GM21423 (cell line): ENCODE results near the gene TMEM175.
"Not testable (repeated sequence)": the region's sequence is repeated elsewhere in the genome, so short reads cannot be mapped to it uniquely, and the experiment has no call there.

Experiments used
- ATAC-seq: cut with Tn5 transposase; IDR thresholded peaks from one replicate; pipeline ENCODE4 v1.9.1; 2021; ENCODE audit warnings: mild to moderate bottlenecking, moderate library complexity; ENCODE audit not compliant: unreplicated experiment

Gene TMEM175

DNA sequence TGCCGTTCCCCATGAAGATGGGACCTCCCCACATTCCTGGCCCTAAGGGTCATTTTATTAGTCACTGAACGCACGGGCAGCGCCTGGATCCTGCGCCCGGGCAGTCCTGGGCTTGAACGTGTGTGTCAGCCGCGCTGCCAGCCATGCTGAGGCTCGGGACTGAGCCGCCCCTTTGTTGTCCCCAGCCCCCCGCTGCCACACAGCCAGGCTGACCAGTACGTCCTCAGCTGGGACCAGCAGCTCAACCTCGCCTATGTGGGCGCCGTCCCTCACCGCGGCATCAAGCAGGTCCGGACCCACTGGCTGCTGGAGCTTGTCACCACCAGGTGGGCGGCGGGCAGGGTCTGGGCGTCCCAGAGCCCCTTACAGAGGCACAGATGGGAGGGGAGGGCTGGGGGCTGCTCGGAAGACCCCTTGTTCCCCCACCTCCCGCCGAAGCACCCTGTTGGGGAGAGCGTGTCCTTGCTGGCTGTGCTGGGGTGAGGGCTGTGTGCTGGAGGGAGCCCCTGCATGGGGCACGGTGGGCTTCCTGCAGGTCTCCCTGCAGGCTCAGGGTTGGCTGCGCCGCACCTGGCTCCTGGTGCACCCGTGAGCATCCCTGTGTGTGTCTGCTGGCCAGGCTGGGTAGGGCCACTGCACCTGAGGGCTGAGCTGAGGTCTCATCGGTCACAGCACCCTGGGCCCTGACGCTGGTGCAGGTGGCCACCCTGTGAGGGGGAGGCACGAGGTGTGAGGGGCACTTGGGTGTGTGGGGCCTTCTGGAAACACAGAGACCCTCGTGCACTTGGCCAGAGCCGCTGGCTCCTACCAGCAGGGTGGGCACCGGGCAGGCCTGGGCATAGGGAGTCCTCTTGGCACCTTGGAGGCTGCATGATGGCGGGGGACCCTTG, 55.6 kb downstream of the TMEM175 start:
- ATAC-seq: no peak

DNA sequence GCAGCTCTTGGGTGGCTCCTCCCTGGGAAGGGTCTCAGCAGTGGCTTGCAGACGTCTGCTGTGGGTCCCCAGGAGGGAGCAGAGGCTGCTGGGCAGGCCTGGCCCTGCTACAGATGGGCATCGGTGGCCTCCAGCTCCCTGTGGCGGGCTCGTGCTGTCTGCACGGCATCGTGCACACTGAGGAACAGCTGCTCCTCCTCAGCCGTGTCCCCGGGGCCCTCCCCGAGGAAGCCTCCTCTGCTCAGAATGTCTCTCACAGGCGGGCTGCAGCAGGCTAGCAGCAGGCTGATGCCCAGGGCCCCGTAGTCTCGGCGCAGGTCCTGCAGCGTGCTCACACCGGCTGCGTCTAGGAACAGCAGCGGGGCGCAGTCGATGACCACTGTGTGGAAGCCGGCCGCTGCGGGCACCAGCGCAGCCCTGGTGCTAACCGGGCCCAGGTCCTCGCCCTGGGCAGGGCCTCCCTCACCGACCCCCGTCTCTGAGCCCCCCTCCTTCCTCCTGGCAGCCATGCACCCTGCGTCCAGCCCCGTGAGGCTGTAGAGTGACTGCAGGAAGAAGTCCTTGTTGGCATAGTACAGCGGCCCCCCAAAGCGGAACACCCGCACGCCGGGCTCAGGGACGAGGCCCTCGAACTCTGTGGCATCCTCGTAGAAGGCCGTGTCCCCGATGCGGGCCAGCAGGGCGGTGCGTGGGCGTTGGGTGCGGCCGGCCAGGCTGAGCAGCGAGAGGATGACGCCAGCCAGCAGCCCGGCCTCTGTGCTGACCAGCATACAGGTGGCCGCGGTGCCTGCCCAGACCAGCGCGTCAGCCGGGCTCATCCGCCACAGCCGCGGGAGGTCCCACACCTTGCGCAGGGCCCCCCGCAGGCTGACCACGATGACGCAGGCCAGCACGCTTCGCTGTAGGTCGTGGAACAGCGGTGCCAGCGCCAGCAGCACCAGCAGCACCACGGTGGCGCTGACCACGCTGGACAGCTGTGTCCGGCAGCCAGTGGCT, 56.8 kb downstream of the TMEM175 start:
- no peak for ATAC-seq

DNA sequence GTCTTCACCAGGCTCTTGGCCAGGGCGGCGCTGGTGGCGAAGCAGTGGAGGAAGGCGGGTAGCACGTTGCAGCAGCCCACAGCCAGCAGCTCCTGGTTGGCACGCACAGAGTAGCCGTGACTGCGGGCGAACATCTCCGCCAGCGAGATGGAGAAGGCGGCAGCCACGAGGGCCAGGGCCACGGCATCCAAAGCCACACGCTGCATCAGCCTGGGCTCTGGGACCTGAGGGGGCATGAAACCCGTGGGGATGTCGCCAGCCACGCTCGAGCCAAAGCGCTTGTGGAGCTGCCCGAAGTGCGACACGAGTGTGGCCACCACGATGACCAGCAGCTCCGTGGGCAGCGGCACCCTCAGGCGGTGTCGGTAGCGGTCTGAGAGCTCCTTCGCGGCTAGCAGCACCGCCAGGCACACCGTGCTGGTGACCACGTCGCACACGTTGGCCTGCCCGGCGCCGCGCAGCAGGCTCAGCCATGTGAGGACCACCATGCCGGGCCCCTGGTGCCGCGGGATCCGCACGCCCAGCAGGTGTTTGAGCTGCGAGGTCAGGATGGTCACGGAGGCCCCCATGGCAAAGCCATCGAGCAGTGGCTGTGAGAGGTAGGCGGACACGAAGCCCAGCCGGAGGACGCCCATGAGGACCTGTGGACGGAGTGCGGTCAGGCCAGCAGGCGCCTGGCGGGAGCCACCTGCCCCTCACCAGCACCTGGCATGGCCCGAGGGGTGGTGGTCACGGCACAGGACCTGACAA, 57.6 kb downstream of the TMEM175 start:
- no peak for ATAC-seq

DNA sequence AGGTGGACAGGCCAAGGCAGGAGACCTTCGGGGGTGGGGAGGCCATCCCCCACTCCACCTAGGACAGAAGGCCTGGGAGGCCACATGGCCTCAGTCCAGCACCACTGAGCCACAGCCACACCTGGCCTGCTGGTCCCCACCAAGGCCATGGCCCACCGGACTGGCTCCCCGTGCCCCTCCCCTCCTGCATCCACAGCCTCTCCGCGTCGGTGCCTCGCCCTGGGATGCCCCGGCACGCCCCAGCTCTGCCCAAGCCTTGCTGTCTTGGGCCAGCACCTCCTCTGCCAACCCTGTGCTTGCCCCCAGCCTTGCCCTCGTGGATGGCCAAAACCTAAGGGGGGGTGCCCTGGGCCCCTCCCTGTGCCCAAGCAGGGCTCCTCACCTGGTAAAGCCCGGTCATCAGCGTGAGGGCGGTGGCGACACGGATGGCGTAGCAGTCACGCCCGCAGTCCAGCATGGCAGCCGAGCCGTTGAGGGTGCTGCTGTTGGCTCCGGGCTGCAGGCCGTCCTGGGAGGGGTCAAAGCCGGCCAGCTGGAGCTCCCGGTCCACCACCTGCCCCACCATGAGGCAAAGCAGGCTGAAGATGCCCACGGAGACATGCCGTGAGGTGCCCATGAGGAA, 58.6 kb downstream of the TMEM175 start:
- no peak for ATAC-seq

DNA sequence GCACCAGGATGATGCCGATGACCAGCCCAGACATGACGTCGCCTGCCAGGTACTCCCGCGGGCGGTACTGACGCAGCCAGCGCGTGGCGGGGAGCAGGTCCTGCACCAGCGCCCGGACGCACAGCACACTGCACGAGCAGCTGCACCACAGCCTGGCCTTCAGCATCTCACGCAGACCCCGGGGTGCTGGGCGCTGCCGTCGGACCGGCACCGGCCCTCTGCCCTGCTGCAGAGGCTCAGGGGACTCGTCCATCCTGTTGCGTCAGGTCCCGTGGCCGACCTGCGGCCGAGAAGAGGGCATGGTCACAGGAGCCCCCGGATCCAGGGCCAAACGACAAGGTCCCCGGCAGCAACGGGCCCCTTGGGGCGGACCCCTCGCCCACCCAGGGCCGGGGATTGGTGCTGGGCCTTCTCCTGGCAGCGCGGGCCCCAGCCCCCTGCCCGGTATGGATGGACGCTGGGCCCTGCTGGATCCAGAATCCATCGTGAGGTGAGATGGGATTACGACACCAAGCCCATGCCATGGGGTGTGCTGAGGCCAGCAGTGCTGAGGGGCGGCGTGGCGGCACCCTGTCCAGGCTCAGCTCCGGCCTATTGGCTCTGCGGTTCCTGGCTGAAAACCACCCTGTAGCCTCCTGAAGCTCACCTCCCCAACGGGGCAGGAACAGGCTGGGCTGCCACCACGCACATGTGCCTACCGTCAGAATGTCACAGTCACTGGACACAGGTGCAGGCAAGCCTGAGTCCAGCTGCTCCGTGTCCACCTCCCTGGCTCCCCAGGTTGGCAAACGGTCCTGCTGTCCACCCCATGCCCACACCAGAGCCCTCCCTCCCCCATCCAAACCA, 59.4 kb downstream of the TMEM175 start:
- ATAC-seq: no peak

DNA sequence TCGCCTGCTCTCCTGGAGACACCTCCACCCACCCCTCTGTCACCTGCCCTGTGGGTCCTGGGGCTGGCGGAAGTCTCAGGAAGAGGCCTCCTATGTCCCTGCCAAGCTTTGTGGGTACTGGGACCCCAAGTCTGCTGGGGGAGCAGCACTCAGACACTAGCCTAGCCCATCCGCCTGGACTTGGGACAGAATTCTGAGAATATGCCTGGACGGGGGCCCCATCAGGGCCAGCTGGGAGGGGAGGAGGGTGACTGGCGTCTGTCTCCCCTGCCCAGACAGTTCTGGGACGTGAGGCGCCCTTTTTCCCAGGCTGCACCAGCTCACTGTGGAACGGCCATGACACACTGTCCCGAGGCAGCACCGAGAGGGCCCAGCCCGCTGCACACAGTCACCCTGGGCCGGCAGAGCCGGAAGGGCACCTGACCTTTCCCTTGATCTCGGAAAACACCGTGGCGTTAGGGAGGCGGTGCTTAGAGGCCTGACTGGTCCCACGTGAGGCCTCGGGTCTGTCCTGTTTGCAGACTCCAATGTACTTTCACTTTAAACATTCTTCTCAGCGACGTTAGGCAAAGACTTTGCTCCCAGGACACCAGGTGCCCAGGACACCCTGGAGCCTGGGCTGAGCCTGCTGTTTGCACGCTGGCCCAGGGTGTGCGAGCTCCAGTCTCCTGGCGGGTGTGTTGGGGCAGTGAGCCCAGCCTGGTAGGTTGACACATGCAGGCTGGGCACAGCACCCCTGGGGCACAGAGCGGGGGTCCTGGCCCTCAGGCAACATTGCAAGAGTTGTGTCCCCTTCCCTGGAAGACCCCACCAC, 60.2 kb downstream of the TMEM175 start:
- no peak for ATAC-seq

DNA sequence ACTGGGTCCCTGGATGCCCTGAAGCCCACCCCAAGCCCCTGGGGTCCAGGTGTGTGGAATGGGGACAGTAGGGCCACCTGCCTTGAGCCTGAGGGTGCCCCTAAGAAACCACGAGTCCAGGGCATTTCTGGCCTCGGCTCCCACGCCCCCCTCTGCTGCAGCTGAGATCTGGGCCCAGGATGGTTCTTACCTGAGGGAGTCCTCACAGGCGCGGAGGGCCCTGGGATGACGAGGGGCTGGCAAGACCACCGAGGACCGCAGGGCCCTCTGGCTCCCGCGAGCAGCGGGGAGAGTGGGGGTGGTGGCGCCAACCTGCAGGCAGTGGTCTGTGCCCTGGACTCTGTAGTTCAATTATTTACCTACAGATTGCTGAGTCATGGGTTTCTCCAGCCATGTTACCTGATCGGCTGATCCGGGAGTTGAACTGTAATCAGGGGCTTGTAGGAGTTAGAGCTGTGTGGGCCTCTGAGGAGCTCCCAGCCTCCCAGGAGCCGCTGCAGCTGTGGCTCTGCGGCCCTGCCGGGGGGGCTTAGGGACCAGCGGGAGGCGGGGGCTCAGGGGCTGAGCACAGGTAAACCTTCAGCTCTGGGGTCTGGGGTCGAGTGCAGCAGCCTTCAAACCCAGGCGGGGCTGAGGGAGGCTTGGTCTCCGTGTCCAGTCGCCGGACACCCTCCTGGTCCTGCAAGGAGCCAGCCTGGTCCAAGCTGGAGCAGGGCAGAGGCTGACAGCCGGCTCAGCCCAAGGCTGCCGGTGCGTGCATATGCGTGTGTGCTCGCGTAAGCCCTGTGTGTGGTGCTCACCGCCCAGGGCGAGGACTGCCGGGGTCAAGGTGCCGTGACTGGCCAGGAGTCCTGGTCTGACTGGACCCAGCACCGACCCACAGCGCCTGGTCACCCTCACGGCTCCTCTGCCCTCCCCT, 61.1 kb downstream of the TMEM175 start, which contains the start of gene SLC26A1:
SLC26A1 (minus strand) TSS at position 294 of the 919 bp plus-strand sequence. CDS start 1,701 bp downstream, outside the sequence.
- ATAC-seq: no peak

DNA sequence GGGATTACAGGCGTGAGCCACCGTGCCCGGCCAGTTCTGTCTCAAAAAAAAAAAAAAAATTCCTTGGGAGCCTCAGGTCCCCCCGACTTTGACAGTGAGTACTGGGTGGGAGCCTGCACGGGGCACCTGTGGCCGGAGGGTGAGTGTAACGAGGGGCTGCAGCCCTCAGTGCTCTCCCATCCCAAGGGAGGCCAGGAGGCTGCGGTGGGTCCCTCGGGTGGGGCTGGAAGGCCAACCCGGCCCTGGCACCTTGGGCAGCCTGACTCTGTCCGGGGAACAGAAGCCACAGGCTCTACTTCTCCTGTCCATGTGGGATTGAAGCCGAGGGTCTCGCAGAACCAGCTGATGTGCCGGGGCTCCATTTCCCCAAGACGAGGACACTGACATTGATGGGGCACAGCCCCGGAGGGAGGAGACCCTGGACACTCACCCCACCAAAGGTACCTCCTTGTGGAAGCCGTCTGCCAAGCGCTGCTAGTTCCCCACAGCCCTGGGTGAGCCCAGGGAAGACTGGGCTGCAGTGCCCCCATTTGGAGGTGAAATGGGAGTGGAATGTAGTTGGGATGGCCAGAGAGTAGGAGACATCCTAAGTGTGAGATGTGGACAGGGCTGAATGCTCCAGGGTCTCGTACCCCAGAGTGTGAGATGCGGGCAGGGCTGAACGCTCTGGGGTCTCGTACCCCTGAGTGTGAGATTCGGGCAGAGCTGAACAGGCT, 63.2 kb downstream of the TMEM175 start:
- no peak for ATAC-seq

DNA sequence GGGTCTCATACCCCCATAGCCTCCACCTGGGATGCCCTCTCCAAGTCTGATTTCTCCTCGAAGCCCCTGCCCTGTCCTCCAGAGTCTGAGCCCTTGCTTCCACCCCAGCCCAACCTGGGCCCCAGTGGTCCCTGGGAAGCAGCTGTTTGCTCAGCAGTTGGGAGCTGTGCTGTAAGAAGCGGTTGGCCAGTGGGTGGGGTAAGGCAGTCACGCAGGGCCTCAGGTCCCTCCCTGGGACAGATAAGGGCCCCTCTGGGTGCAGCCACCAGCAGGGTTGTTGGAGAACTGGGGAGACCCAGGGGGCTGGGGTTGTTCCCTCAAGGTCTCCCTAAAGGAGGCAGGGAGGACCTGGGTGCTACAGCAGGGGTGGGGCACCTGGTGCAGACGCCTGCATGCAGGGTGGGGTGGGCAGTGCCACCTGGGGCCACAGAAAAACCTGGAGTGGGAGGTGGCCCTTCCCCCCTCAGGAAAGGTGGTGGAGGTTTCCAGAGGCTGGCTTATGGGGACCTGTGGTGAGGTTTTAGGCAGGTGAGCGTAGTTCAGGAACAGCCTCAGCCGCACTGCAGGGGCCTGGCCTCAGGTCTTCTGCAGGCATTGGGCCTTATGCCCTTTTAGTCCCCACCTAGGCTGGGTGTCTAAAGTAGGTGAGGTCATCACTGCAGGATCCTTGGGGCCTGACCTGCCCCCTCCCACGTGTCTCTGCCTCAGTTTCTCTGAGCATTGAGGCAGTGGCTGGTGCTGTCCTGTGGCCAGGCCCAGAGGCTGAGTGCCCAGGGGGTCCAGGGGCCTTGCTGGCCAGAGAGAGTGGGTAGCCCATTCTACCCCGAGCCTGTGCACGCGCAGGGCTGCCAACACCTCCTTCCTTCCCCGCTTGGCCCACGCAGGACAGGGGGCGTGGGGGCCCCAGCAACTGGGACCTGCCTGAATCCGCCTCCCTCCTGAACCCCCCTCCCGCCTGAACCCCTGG, 64.1 kb downstream of the TMEM175 start:
- ATAC-seq: no peak

DNA sequence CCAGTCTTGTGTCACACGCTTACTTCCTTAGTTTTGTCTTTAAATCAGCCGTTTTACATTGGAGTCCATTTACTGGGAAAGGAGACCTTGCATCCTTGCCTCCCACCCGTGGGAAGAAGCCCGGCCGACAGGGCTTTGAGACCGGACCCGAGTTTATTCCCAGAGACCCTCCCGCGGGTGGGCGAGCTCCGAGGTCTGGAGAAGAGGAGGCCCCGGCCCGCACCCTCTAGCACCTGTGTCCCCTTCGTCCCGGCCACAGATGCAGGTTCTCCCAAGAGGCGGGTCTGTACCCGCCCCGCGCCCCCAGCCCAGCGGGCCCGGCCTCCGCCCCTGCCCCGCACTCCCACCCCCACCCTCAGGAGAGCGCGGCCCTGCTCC, 64.7 kb downstream of the TMEM175 start:
- ATAC-seq: no peak

DNA sequence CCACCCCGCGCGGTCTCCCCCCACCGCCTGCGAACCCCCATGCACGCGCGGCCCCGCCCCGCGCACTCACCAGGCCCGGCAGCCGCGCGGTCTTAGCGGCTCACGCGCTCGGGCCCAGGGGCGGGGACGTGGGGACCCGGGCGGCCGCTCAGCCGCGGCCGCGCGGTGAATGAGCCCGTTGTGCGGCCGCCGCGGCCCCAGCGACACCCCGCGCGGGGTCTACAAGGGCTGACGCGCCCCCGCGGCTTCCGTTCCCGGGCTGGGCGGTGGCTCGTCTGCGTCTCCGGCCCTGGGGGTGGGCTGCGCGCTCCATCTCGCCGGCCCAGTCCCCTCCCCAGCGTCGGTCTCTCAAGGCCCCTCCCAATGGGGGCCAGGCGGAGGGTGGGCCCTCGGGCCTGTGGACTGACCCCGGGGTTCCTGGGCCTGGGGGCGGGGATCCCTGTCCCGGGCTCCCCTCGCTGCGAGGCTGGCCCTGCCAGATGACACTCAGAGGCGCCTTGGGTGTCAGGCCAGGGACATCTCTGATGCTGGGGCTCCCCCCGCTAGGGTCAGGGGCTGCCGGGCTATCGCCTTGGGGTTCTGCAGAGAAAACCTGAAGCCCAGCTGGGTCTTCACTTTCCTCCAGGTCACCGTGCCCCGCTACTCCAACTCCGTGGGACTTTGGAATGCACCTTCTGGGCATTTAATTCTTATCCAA, 65.3 kb downstream of the TMEM175 start:
- no peak for ATAC-seq

DNA sequence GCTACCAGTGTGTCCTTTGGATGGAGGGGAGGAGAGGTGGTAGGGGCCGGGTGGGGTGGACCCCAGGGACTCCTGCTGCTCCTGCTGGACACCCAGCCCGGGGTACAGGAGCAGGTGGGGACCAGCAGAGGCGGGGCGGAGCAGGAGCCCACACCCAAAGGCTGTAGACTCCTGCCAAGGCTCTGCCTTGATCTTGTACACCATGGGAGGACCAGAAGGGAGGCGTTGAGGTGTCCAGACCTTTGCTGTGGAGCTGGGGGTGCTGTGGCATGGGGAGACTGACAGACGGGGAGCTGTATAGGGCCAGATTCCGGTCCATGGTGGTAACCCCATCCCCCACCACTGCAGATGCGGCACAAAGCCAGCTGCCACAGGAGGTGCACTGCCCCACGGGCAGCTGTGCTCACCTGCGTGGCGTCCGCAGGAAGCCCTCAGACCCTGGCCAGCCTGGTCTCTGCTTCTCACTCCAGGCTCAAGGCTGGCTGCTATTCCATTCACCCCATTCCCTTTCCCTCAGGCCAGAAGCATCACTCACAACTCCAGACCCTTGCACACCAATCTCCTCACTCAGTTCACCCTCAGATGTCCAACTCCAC, 65.9 kb downstream of the TMEM175 start:
- no peak for ATAC-seq

DNA sequence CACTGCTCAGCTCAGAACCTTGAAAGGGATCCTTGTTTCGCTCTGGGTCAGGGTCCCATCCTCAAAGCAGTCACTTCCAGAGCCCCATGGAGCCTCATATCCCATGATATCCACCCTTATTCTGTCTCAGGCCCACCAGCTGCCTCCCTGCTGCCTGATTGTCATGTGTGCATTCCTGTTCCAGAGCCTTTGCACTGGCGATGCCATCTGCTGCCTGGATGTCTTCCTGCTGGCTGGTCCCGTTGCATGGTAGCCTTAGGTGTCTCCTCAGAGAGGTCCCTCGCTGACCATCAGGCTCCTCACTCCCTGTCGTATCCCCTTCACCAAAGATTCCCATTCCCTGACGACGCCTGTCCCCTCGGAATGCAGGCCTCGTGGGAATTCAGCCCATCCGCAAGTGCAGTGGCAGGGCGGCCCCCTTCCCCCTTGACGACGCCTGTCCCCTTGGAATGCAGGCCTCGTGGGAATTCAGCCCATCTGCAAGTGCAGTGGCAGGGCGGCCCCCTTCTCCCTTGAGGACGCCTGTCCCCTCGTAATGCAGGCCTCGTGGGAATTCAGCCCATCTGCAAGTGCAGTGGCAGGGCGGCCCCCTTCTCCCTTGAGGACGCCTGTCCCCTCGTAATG, 67.1 kb downstream of the TMEM175 start:
- ATAC-seq: not testable (repeated sequence)

DNA sequence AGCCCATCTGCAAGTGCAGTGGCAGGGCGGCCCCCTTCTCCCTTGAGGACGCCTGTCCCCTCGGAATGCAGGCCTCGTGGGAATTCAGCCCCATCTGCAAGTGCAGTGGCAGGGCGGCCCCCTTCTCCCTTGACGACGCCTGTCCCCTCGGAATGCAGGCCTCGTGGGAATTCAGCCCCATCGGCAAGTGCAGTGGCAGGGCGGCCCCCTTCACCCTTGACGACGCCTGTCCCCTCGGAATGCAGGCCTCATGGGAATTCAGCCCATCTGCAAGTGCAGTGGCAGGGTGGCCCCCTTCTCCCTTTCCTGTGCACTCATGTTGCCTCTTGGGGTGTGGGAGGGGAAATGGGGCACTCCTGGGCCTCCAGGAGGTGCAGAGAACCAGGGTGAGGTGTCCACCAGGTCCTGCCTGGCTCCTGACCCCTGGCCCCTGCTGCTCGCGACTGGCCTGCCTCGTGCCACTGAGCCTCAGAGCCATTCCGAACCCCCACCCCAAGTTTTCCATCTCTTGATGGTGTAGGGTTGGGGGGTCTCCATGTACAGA, 67.7 kb downstream of the TMEM175 start:
- ATAC-seq: no peak
